NT2/D1 (cell line): ENCODE results near the gene TBC1D2B.

Experiments used
- SUZ12 ChIP-seq: IDR thresholded peaks from 2 replicates; pipeline ENCODE4 v1.6.1; 2011; ENCODE audit not compliant: insufficient read length, insufficient read depth; ENCODE audit errors: extremely low read depth
- YY1 ChIP-seq: IDR thresholded peaks from 2 replicates; pipeline ENCODE4 v1.6.1; 2011; ENCODE audit not compliant: insufficient read length, insufficient read depth
- ZNF274 ChIP-seq: IDR thresholded peaks from 2 replicates; pipeline ENCODE4 v1.6.1; 2011; ENCODE audit warnings: mild to moderate bottlenecking, low read depth, low read length

DNA sequence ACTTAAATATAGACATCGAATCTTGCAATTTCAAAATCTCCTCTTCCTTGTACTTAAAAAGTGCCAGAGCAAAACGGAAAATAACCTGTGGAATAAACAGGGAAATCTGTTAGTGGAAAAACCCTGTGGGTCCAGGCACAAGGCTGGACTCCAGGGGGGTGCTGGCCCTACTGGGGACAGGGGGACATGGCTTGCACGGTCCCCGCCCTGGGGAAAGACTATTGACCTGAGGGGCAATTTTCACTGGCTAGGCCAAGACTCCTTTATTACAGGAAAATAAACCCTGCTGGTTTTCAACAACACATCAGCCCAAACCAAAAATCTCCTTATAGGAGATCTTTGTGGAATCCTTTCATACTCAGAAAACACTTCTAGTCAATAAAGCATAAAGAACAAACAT, 75.9 kb downstream of the TBC1D2B start:
- no peak for TF ChIP-seq YY1
- TF ChIP-seq ZNF274 = no peak
- TF ChIP-seq SUZ12 = no peak
